ENCODE data around the gene UNC5C. TPM values are rescaled to one million over a fixed set of nuclear protein-coding genes. Genes with fewer than 3 reads are reported as not detected.

UNC5C gene
- total and polyA plus RNA-seq, 3 donors from 2014 or later: 6.8 to 22.8 (median 20.5) TPM

GRCh38 chr4:95272036-95272435 is 276.7 kb downstream of the UNC5C start:
- no peaks in the 10 kb centered on the region for H3K27me3 ChIP-seq
- no peaks in the 10 kb centered on the region for H3K9me3 ChIP-seq
- no peak overlapping the region for H3K27ac ChIP-seq
- H3K36me3 ChIP-seq (ENCODE audit: low read depth, missing control alignments): no peaks in the 10 kb centered on the region
- 51 to 57% methylated on average over 3 of the region's 3 CpGs for WGBS, 2 donors
- no peak for TF ChIP-seq POLR2A (IDR thresholded peaks at IDR 0.05)
- TF ChIP-seq CTCF (IDR thresholded peaks at IDR 0.05): no peak
- DNase-seq: no peak
- H3K4me3 ChIP-seq: no peak overlapping the region
- intact Hi-C loops (cut with DNase I; ENCODE audit: low total_unique reads): no loop called here
- H3K4me1 ChIP-seq: peaks cover 3% of the 10 kb centered on the region

- no peak for DNase-seq
- TF ChIP-seq POLR2A (IDR thresholded peaks at IDR 0.05): no peak
- TF ChIP-seq CTCF (IDR thresholded peaks at IDR 0.05): no peak
- Histone ChIP-seq H3K27me3 (no peaks in the 10 kb centered on the region), H3K36me3 (ENCODE audit: low read depth, missing control alignments) (no peaks in the 10 kb centered on the region), H3K4me1 (peaks cover 3% of the 10 kb centered on the region), H3K4me3 (no peak overlapping the region), H3K27ac (no peak overlapping the region), H3K9me3 (no peaks in the 10 kb centered on the region)
- intact Hi-C loops (cut with DNase I; ENCODE audit: low total_unique reads): no loop called here
- WGBS, 2 donors: 77 to 80% methylated on average over 7 of the region's 7 CpGs
These were observed 279.8 kb downstream of the UNC5C start for GRCh38 chr4:95268819-95269565.

- peaks cover 7% of the 10 kb centered on the region for H3K4me1 ChIP-seq
- H3K4me3 ChIP-seq: no peak overlapping the region
- H3K27me3 ChIP-seq: no peaks in the 10 kb centered on the region
- H3K9me3 ChIP-seq: no peaks in the 10 kb centered on the region
- intact Hi-C loops (cut with DNase I; ENCODE audit: low total_unique reads): no loop called here
- no peak for DNase-seq
- TF ChIP-seq CTCF (IDR thresholded peaks at IDR 0.05) (no peak), POLR2A (IDR thresholded peaks at IDR 0.05) (no peak)
- no peaks in the 10 kb centered on the region for H3K36me3 ChIP-seq (ENCODE audit: low read depth, missing control alignments)
- no peak overlapping the region for H3K27ac ChIP-seq
These were observed 281.7 kb downstream of the UNC5C start for GRCh38 chr4:95267081-95267480.

GRCh38 chr4:95265814-95266740 is 282.7 kb downstream of the UNC5C start:
- intact Hi-C loops (cut with DNase I; ENCODE audit: low total_unique reads): no loop called here
- 63 to 76% methylated on average over 5 of the region's 5 CpGs for WGBS, 2 donors
- no peak overlapping the region for H3K4me3 ChIP-seq

More at GRCh38 chr4:95265814-95266740, 282.7 kb downstream of the UNC5C start:
- H3K27ac ChIP-seq: no peak overlapping the region
- no peaks in the 10 kb centered on the region for H3K9me3 ChIP-seq
- DNase-seq: no peak
- H3K27me3 ChIP-seq: no peaks in the 10 kb centered on the region
- peaks cover 7% of the 10 kb centered on the region for H3K4me1 ChIP-seq
- no peak for TF ChIP-seq CTCF (IDR thresholded peaks at IDR 0.05)
- TF ChIP-seq POLR2A (IDR thresholded peaks at IDR 0.05): no peak
- H3K36me3 ChIP-seq (ENCODE audit: low read depth, missing control alignments): no peaks in the 10 kb centered on the region
